Naive B cell (primary cell): ENCODE results near the gene WDPCP. TPM values are rescaled to one million over a fixed set of nuclear protein-coding genes. Genes with fewer than 3 reads are reported as not detected.
"Not testable (repeated sequence)": the region's sequence is repeated elsewhere in the genome, so short reads cannot be mapped to it uniquely, and the experiment has no call there.

Experiments
- ATAC-seq, 2 donors: fragments of 150-1000 bp; cut with Tn5 transposase; 2 replicates each; pipeline ENCODE4 v1.10.0; 2021; ENCODE audit warnings: low read depth in 2 of 2, mild to moderate bottlenecking in 2 of 2, moderate library complexity in 2 of 2
- DNase-seq: peaks from one replicate; pipeline ENCODE4 v3.0.0; 2022
- H3K27ac Mint-ChIP-seq, 6 donors: one replicate each; pipeline ENCODE4 v1.8.0; 2020 to 2022; ENCODE audit warnings: mild to moderate bottlenecking in 6 of 6, mixed read lengths in 6 of 6, moderate library complexity in 5 of 6, inconsistent platforms in 2 of 6
- H3K27me3 Mint-ChIP-seq, 3 donors: one replicate each; pipeline ENCODE4 v1.8.0; 2021 to 2022; ENCODE audit warnings: mixed read lengths in 3 of 3, mild to moderate bottlenecking in 1 of 3
- H3K36me3 Mint-ChIP-seq, 2 donors: one replicate each; pipeline ENCODE4 v1.8.0; 2020 to 2022; ENCODE audit warnings: mixed read lengths in 2 of 2, inconsistent platforms in 1 of 2, mild to moderate bottlenecking in 1 of 2
- H3K4me1 Mint-ChIP-seq, 3 donors: one replicate each; pipeline ENCODE4 v1.8.0; 2020 to 2022; ENCODE audit warnings: mixed read lengths in 3 of 3, inconsistent platforms in 1 of 3, mild to moderate bottlenecking in 1 of 3, moderate library complexity in 1 of 3
- H3K4me3 Mint-ChIP-seq, 8 donors: one replicate each; pipeline ENCODE4 v1.8.0; 2020 to 2022; ENCODE audit warnings: mild to moderate bottlenecking in 8 of 8, mixed read lengths in 8 of 8, moderate library complexity in 8 of 8, inconsistent platforms in 2 of 8
- H3K9me3 Mint-ChIP-seq, 7 donors: one replicate each; pipeline ENCODE4 v1.8.0; 2020 to 2022; ENCODE audit warnings: mixed read lengths in 7 of 7, mild to moderate bottlenecking in 5 of 7, inconsistent platforms in 2 of 7, moderate library complexity in 1 of 7
- polyA plus RNA-seq, 6 donors: library from polyadenylated mRNA; unstranded; fragments of 300-500 nt; fragmentation: Illumina TruSeq; gene quantifications; one replicate each; pipeline ENCODE4 v1.2.3, GENCODE V29; 2021; ENCODE audit warnings: low read depth in 6 of 6

The WDPCP gene
- polyA plus RNA-seq, 6 donors from 2014 or later: 3.8 to 8.5 (median 5.9) TPM

GRCh38 chr2:63118821-63119220, 469.5 kb downstream of the WDPCP start:
- DNase-seq: no peak
- Mint-ChIP-seq H3K4me1 (peaks cover under 1 to 1% (median 1%) of the 10 kb centered on the region in 3 donors), H3K36me3 (peaks cover 0 to 5% of the 10 kb centered on the region in 2 donors), H3K4me3 (no peak overlapping the region), H3K27ac (no peak overlapping the region), H3K9me3 (peaks cover 0 to 26% (median 13%) of the 10 kb centered on the region in 7 donors), H3K27me3 (no peaks in the 10 kb centered on the region)
- no peak for ATAC-seq

DNA sequence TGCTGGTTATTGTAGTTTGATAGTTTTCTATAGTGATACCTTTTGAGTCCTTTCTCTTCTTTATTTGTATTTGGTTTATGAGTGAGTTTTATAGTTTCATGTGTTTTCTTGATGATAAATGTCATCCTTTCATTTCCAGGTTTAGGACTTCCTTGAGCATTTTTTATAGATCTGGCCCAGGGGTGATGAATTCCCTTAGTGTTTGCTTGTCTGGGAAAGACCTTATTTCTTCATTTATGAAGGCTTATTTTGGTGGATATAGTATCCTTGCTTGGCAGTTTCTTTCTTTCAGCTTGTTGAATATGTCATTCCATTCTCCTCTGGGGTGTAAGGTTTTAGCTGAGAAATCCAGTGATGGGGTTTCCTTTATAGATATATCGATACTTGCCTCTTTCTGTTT, 483.8 kb downstream of the WDPCP start:
- no peak for ATAC-seq
- H3K9me3 Mint-ChIP-seq: peaks cover 24 to 69% (median 45%) of the 10 kb centered on the region in 7 donors
- H3K36me3 Mint-ChIP-seq: peaks cover 5 to 29% of the 10 kb centered on the region in 2 donors

DNA sequence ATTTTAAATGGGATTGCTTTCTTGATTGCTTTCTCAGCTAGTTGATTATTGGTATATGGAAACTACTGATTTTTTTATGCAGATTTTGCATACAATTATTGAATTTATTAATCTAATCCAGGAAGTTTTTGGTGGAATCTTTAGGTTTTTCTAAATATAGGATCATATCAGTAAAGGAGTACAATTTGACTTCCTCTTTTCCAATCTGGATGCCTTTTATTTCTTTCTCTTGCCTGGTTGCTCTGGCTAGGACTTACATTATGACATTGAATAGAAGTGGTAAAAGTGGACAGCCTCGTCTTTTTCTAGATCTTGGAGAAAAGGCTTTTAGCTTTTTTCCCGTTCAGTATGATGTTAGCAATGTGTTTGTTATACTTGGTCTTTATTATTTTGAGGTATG, 486.3 kb downstream of the WDPCP start:
- peaks cover 24 to 58% (median 45%) of the 10 kb centered on the region in 7 donors for H3K9me3 Mint-ChIP-seq

More for the DNA sequence above, 483.8 kb downstream of the WDPCP start:
- Mint-ChIP-seq H3K4me3 (no peak overlapping the region), H3K4me1 (no peaks in the 10 kb centered on the region), H3K27ac (no peak overlapping the region), H3K27me3 (peaks cover 4 to 25% (median 24%) of the 10 kb centered on the region in 3 donors)
- no peak for DNase-seq

DNA sequence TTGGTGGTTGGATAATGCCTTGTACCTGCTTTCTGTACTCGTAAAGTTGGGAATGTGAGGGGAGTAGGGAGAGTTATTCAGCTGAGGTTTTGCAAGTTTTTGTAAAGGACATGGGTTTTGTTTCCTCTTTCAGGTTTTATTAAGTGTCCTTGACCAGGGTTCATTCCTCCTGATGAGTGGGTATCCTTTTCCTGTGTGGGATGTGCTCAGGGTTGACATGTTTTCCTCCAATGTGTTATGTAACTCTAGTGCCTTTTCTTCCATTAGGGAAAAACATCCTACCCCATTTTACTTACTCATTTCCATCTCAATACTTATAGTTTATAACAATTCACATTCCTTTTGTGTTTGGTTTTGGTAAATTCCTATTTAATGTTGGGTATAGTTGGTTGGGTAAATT, 489.2 kb downstream of the WDPCP start:
- no peaks in the 10 kb centered on the region for H3K4me1 Mint-ChIP-seq
- H3K9me3 Mint-ChIP-seq: peaks cover 8 to 40% (median 26%) of the 10 kb centered on the region in 7 donors
- ATAC-seq (no peak), DNase-seq (no peak)
- peaks cover 4 to 22% (median 10%) of the 10 kb centered on the region in 3 donors for H3K27me3 Mint-ChIP-seq
- H3K27ac Mint-ChIP-seq: no peak overlapping the region
- H3K4me3 Mint-ChIP-seq: no peak overlapping the region
- peaks cover 0 to 11% of the 10 kb centered on the region in 2 donors for H3K36me3 Mint-ChIP-seq

More for the DNA sequence above, 486.3 kb downstream of the WDPCP start:
- Mint-ChIP-seq H3K4me3 (no peak overlapping the region), H3K27ac (no peak overlapping the region), H3K27me3 (peaks cover 4 to 25% (median 24%) of the 10 kb centered on the region in 3 donors), H3K4me1 (no peaks in the 10 kb centered on the region), H3K36me3 (peaks cover 5 to 29% of the 10 kb centered on the region in 2 donors)
- no peak for DNase-seq
- ATAC-seq: no peak

- Mint-ChIP-seq H3K27ac (no peak overlapping the region), H3K4me1 (no peaks in the 10 kb centered on the region), H3K4me3 (no peak overlapping the region), H3K27me3 (peaks cover 12 to 17% (median 16%) of the 10 kb centered on the region in 3 donors), H3K36me3 (no peaks in the 10 kb centered on the region), H3K9me3 (peaks cover 0 to 21% (median 8%) of the 10 kb centered on the region in 7 donors)
- no peak for DNase-seq
- ATAC-seq: no peak
Measured at GRCh38 chr2:63096491-63096890, 491.8 kb downstream of the WDPCP start.

- Mint-ChIP-seq H3K27ac (no peak overlapping the region), H3K36me3 (no peaks in the 10 kb centered on the region), H3K9me3 (peaks cover 0 to 12% (median 4%) of the 10 kb centered on the region in 7 donors), H3K4me3 (no peak overlapping the region), H3K27me3 (peaks cover 8 to 24% (median 23%) of the 10 kb centered on the region in 3 donors), H3K4me1 (no peaks in the 10 kb centered on the region)
- DNase-seq (no peak), ATAC-seq (no peak)
Measured at GRCh38 chr2:63093502-63093901, 494.8 kb downstream of the WDPCP start.

DNA sequence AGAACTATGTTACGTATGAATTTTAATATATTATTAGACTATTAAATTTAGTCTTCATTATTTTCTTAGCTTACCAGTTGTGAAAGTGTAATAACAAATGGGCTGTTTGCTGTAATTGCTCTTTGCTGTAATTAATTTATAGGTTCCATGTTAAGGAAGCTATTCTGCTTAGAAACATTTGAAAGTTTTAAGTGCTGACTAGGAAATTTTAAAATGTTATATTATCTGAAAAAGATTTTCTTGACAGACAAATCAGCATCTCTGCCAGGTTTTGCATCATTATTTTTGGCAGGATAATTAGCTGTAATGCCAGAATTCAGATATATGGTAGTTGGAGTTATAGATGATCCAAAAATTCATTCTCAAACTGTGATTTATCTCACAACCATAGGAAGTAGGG, 495.4 kb downstream of the WDPCP start:
- Mint-ChIP-seq H3K9me3 (peaks cover 0 to 12% (median 6%) of the 10 kb centered on the region in 7 donors), H3K27ac (no peak overlapping the region), H3K27me3 (peaks cover 8 to 24% (median 23%) of the 10 kb centered on the region in 3 donors), H3K36me3 (no peaks in the 10 kb centered on the region), H3K4me1 (no peaks in the 10 kb centered on the region), H3K4me3 (no peak overlapping the region)
- DNase-seq (no peak), ATAC-seq (no peak)

DNA sequence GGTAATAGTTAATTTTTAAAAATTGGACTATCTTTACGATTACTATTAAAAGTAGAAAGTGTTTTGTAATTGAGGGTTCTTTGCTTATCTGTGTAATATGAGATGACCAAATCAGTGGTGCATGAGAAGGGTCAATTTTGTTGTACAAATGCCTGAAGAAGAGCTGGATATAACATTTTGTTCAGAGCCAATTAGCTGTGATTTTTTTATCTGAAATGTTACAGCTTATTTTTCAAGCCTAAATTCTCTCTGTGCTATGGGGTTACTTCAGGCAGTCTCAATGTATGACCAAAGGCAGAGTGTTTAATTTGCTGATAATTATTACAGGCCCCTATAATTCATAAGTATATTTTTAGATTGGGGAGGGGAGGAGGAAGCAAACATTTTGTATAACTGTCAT, 495.9 kb downstream of the WDPCP start:
- DNase-seq (no peak), ATAC-seq (no peak)
- Mint-ChIP-seq H3K27me3 (peaks cover 9 to 24% (median 23%) of the 10 kb centered on the region in 3 donors), H3K4me1 (no peaks in the 10 kb centered on the region), H3K9me3 (peaks cover 0 to 13% (median 6%) of the 10 kb centered on the region in 7 donors), H3K36me3 (no peaks in the 10 kb centered on the region), H3K4me3 (no peak overlapping the region), H3K27ac (no peak overlapping the region)

DNA sequence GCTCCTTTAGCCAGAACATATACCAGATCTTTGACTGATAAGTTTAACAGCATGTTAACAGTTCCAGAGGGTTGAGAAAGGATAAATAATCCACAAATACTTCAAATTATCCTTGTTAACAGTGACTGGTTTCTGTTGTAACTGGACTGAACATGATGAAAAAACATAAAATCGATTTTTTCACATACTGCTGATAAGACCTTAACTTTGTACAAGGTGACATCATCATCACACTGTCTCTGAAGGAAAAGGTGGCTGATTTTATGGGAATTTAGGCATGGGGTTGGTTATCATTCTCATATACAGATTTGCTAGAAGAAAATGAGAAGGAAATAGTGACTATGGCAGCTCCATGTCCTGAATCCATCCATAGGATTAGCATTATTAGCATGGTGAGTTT, 501.6 kb downstream of the WDPCP start:
- no peaks in the 10 kb centered on the region for H3K4me1 Mint-ChIP-seq
- peaks cover 18 to 27% (median 25%) of the 10 kb centered on the region in 3 donors for H3K27me3 Mint-ChIP-seq
- H3K4me3 Mint-ChIP-seq: no peak overlapping the region
- DNase-seq (no peak), ATAC-seq (no peak)
- no peak overlapping the region for H3K27ac Mint-ChIP-seq
- H3K9me3 Mint-ChIP-seq: peaks cover 0 to 17% (median 3%) of the 10 kb centered on the region in 7 donors
- no peaks in the 10 kb centered on the region for H3K36me3 Mint-ChIP-seq

GRCh38 chr2:63081404-63081803, 506.9 kb downstream of the WDPCP start:
- H3K27me3 Mint-ChIP-seq: peaks cover 25 to 42% (median 40%) of the 10 kb centered on the region in 3 donors
- H3K4me3 Mint-ChIP-seq: no peak overlapping the region
- ATAC-seq (no peak), DNase-seq (no peak)
- H3K9me3 Mint-ChIP-seq: peaks cover 0 to 8% (median 0%) of the 10 kb centered on the region in 7 donors
- no peaks in the 10 kb centered on the region for H3K4me1 Mint-ChIP-seq
- no peaks in the 10 kb centered on the region for H3K36me3 Mint-ChIP-seq
- no peak overlapping the region for H3K27ac Mint-ChIP-seq

DNA sequence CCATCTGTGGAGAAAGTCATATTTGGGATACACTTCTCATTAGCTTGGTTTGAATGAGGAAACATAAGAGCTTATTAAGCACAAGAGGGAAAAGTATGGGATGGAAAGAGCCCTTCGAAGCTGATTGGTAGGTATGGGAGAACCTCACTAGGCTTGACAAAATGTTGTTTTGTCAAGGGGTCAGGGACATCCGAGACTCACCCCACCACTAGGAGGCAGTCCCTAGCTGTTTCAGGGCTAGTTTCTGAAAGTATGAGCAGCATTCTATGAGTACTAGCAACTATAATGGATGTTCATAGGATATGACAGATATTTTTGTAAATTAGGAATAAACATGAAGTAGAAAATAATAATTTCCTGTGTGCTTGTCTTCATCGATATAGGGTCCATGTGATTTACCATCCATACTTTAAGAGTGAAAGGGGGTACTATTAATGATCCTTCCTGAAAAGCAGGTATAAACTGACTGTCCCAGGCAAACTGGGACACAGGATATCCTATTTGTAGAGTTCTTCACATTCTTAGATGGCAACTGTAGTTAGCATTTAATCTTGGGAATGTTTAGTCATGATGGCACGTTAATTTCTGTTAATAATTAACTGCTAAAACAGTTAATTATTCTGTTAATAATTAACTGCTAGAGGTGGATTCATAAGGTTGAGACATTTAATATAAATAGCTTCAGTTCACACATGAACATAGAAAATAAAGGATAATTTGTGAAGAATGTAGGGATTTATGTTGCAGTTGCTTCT, 509.2 kb downstream of the WDPCP start:
- Mint-ChIP-seq H3K4me1 (no peaks in the 10 kb centered on the region), H3K4me3 (no peak overlapping the region), H3K27ac (no peak overlapping the region), H3K27me3 (peaks cover 20 to 44% (median 40%) of the 10 kb centered on the region in 3 donors), H3K9me3 (peaks cover 0 to 2% (median 0%) of the 10 kb centered on the region in 7 donors), H3K36me3 (no peaks in the 10 kb centered on the region)
- ATAC-seq (no peak), DNase-seq (no peak)

- H3K4me1 Mint-ChIP-seq, H3K27ac Mint-ChIP-seq, H3K9me3 Mint-ChIP-seq, ATAC-seq, H3K36me3 Mint-ChIP-seq, H3K4me3 Mint-ChIP-seq, DNase-seq: not testable (repeated sequence)
- H3K27me3 Mint-ChIP-seq: peaks cover 21 to 39% (median 30%) of the 10 kb centered on the region in 3 donors
Measured at GRCh38 chr2:63074399-63074798, 513.9 kb downstream of the WDPCP start.

DNA sequence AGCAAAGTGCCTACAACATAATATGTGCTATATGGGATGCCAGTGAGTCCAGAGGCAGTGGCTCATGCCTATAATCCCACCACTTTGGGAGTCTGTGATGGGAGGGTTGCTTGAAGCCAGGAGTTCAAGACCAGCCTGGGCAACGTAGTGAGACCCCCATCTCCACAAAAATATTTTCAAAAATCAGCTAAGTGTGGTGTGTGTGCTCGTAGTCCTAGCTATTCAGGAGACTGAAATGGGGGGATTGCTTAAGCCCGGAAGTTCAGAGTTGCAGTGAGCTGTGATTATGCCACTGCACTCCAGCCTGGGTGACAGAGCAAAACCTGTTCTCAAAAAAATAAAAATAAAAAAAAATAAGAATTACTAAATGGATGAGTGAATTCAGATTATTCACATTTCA, 514.3 kb downstream of the WDPCP start:
- Mint-ChIP-seq H3K4me1 (no peaks in the 10 kb centered on the region), H3K27ac (no peak overlapping the region), H3K36me3 (no peaks in the 10 kb centered on the region), H3K9me3 (peaks cover 0 to 7% (median 1%) of the 10 kb centered on the region in 7 donors), H3K4me3 (no peak overlapping the region), H3K27me3 (peaks cover 25 to 39% (median 30%) of the 10 kb centered on the region in 3 donors)
- DNase-seq (no peak), ATAC-seq (no peak)

GRCh38 chr2:63071664-63072063, 516.6 kb downstream of the WDPCP start:
- Mint-ChIP-seq H3K4me1 (no peaks in the 10 kb centered on the region), H3K4me3 (no peak overlapping the region), H3K27ac (no peak overlapping the region), H3K9me3 (peaks cover 0 to 7% (median 1%) of the 10 kb centered on the region in 7 donors), H3K27me3 (peaks cover 19 to 30% (median 27%) of the 10 kb centered on the region in 3 donors), H3K36me3 (no peaks in the 10 kb centered on the region)
- no peak for ATAC-seq
- no peak for DNase-seq
